Pons (tissue), 1 donor: ENCODE measurements around the gene VSTM2B.
A peak's percentile ranks its signal among the peaks of the same experiment; 100 is the strongest.
"Not testable (repeated sequence)": the region's sequence is repeated elsewhere in the genome, so short reads cannot be mapped to it uniquely, and the experiment has no call there.

Experiments used
- DNase-seq: peaks from one replicate; pipeline ENCODE4 v3.0.0-alpha.2; 2016; ENCODE audit warnings: low spot score

Gene VSTM2B

DNA sequence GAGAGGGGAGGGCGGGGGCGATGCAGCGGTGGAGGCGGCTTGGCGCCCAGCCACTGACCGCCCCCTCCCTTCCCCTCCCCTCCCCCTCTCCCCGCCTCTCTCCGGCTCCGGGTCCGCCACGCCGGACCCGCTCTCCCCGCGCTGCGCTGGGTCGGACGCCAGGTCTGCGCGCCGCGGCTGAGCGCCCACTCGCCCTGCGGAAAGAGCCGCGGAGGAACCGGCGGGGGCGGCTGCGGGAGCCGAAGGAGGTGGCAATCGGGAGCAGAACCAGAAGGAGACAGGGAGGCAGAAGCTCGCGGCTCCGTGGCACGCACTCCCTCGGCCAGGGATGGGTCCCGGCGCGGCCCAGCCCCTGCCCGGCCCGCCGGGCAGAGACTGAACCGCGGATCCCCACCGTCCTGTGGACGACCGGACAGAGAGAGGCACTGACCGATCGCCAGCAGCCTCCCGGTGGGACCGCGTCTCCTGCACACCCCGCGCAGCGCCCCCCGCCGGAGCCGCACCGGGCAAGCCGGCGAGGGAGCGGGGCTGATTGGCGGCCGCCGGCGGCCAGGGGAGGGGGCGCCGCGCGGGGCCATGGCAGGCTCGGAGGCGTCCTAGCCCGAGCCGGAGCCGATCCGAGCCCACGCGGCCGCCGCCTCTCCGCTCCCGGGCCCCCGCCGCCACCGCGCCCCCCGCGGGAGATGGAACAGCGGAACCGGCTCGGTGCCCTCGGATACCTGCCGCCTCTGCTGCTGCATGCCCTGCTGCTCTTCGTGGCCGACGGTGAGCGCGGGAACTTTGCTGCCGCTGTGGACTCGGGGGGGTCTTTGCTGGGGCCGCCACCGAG, at the start of gene VSTM2B:
Gene VSTM2B, plus strand, starts transcription at position 94 of the 829 bp plus-strand sequence. Its CDS starts 590 bp downstream, at position 684.
- DNase-seq: no peak

DNA sequence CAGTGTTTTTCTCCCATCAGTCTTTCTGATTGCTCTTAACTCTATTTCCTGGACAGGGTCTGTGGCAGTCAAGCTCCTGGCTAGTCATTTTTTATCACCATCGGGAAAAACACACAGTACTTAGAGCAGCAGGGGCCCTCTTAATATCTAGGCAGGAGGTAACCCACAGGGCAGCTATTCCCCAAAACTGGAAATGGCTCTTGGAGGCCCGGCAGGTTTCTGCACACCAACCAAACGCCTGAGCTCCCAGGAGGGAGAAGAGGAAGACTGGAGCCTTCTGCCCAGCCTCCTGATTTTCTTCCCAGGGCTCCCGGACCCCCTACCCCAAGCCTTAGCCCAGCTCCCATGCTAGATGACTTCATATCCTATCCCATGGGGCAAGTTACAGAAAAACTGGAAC, 49.3 kb upstream of the VSTM2B start:
- no peak for DNase-seq

DNA sequence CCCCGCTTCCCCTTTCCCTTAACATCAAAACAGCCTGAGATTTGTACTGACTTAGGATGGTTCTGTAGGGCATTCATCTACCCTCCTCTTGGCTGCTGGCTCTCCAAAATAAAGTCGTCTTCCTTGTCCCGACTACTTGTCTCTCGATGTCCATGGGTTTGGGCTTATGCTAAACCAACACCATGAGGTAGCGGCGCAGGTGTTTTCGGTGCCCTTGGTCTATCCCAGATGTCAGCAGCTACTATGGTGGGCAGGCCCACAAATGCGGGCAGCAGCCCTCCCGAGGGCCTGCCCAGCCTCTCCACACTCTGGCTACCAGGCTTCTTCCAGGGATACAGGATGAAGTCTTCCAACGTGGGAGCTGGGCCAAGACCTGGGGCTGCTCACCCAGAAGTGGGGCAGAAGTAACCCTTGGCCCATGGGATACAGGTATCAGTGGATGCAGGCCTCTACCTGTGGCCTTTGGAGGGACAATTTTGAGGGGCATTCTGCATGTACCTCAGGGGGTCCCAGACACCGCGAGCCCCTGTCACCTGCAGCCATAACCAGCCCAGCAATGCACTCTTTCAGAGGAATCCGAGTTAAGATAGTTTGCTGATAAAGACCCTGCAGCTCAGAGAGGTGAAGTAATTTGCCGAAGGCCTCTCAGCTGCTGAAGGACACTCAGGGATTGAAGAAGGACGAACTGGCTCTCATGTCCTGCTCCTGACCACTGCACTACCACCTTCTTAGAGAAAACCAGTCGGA, 47.8 kb upstream of the VSTM2B start:
- no peak for DNase-seq

DNA sequence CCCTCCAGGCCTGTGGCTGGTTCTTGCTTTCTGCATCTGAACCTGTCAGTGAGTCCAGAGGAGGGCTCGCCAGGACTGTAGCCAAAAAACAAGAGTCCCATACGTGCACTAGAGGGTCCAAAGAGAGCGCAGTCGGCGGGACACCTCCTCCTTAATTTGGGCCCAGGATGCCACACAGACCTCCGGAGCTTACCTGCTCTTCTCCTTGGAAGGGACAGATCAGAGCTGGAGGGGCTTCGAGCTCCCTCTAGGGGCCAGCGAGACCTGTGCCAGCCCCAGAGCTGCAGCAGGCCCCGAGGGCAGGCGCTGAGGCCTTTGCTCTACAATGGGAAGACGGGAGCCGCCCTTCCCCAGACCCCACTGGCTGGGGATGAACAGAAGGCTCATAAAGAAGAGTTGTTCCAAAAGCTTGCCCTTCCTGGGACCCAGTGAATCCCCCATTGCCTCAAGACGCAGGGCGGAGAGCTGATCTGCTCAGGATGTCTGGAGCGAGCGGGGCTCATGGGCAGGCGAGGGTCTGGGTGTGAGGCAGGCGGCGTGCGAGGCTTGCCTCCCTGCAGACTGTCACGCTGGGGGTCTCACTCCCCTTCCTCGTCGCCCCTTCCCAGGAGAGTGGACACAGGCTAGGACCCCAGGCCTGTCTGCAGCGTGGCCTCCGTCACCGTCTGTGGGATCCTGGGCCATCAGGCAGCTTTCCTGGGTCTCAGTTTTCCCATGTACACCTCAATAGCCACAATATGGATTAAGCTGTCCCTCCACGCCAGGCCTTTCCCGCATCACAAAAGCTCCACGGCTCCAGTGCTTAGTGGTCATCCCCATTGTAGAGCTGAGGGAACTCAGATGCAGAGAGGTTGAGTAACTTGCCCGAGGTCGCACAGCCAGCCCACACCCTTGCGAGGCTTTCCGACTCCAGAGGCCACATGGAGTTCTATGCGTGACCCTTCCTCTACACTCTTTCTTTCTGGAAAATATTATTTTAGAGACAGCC, 46.9 kb upstream of the VSTM2B start:
- peak; percentile 47 for DNase-seq

DNA sequence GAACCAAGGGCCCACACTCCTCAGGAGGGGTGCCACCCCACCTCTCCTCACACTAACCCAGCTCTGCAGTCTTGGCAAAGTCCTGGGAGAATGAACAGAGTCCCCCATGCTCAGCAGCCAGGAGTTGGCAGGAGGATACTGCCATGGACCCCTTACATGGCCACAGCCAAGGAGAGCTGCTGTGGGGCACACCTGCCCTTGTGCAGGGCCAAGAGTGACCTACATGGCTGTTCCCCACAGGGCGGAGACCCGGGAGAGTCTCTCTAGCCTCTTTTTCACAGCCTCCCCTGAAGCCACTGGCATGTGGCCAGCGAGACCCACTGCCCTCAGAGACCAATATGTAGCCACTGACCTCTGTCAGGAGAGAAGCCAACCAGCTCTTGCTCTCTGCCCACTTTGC, 45.9 kb upstream of the VSTM2B start:
- DNase-seq: no peak

DNA sequence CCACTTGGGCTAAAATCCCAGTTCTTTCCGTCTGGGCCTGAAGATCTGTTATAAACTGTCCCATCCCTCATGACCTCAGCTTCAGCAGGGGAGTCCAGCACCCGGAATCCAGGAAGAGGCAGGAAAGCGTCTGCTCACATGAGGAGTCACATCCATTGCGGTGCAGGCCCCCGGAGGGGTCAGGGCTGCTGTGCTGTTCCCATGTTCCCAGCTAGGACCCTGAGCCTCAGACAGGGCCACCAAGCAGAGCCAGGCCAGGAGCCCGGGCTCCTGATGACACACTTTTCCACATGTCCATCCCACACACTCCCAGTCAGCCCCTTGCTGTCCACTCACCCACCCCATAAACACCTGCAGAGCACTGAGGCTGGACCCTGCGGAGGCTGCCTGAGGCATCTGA, 45.3 kb upstream of the VSTM2B start:
- DNase-seq: no peak

DNA sequence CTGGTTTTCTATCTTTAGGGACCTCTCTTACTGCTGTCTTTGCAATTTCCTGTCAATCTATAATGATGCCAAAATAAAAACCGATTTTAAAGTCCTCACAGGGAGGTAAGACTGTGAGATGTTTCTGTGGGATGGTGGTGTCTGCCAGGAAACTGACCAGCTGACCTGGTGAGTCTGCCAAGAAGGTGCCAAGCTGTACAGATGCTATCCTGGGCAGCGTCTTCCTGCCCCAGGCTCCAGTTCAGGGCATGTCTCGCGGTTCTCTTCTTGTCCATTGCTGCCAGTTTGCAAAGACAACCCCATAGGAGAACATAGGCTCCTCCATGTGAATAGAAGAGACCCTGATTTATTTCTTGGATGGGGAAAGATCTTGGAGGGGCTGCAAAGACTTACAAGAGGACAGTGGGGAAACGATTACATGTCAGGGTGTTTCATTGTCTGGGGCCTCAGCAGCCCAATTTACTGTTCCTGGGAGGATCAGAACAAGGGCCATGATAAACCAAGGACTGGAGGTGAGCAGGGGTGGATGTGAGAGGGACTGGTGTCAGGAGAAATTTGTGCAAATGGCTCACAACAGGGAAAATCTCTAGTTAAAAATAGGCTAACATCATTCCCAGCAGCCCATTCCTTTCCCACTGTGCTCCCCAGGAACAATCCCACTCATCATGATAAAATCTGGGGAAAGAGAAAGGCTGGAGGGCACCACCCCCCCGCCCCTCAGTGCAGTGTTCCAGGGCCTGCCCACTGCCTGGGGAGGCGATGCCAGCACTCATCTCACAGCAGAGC, 42.7 kb upstream of the VSTM2B start:
- no peak for DNase-seq

DNA sequence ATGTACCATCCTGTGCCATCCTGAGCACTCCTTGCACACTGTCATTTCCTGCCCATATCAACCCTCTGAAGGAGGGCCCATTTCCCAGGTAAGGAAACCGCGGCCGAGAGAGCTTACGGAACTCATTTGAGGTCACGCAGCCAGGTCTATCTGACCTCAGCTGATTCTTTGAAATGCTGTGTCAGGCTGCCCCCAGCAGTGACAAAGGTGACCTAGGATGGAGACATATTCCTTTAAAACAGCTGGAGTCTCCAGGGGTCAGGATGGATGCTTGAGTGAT, 42.2 kb upstream of the VSTM2B start:
- DNase-seq: no peak

DNA sequence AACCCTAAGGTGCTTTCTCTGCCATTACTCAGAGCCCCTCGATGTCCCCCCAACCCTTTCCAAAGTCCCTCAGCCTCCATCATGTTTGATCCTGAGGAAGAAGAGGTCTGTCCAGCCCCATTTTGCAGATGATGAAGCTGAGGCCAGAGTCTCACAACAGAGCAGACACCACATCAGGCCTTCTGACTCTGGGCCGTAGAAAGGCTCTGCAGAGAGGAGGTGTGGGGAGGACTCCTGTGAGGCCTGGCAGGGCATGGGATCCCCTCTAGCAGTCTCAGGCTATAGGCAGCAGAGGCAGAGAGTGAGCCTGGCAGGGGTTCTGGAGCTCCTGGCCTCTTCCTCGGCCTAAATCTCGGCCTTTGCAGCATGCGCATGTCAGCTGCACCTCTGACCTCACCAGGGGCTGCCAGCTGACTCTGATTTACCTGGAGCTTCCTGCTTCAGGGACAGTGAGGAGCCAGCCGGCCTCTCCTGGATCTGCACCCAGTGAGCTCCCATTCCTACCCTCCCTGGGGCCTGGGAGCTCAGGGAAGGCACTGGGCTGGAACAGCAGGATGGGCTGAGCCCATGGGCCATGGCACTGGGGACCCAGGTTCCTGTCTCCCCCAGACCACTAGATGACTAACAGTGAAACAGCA, 41.7 kb upstream of the VSTM2B start:
- no peak for DNase-seq

DNA sequence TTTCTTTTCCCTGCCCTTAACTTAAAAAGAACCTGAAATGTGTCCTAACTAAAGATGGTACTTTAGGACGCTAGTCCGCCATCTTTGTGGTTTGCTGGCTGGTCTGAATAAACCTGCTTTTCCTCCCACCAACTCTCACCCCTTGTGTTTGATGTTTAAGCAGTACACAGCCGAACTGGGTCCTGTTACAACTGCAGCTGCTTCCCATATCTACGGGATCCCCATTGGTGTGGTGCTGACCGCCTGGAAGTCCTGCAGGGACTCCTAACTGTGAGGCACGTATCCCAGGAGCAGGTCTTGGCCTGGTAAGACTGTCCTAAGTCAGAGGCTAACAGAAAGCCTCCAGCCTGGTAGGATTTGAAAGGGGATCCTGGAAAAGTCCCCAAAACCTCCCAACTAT, 40.9 kb upstream of the VSTM2B start:
- no peak for DNase-seq

DNA sequence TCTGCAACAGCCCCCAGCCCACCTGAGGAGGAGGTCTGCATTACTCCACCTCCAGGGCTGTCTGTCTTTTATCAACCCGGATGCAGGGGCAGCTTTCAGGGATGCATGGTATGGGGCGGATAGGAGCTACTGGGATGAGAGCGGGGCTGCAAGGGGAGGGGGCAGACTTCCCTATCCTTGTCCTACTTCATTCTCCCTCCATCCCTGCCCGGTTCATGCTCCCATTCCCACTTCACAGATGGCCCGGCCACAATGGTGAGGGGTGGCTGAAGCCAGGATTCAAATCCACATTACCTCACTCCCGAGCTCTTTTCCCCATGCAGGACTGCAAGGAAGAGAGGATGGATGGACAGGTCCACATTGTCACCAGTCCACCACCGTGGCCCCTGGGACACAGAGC, 40.5 kb upstream of the VSTM2B start:
- DNase-seq: no peak

DNA sequence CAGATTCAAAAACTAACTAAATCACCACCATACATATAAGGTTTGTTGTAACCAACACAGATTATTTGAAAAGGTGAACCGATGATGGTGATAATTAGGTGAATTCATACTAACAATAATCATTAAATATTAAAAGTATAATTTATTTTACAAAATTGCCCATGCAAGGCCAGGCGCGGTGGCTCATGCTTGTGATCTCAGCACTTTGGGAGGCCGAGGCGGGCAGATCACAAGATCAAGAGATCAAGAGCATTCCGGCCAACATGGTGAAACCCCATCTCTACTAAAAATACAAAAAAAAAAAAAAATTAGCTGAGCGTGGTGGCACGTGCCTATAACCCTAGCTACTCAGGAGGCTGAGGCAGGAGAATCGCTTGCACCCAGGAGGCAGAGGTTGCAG, 38.8 kb upstream of the VSTM2B start:
- not testable (repeated sequence) for DNase-seq

DNA sequence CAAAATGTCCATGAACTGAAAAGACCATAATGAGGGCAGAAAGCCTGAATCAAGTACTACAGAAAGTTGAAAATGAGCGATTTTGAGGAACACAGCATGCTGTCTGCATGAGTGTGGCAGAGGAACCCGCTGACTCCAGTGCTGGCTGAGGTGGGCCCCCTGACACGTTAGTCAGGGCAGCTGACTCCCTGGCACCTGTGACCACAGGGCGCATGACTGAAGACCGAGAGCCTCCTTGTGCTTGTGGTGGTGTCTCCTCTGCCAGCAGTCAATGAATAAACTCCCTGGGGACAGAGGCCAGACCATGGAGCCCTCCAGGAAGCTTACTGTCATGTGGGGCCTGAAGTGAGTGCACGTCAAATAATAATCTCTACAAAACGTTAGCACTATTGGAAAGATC, 38.4 kb upstream of the VSTM2B start:
- DNase-seq: no peak

DNA sequence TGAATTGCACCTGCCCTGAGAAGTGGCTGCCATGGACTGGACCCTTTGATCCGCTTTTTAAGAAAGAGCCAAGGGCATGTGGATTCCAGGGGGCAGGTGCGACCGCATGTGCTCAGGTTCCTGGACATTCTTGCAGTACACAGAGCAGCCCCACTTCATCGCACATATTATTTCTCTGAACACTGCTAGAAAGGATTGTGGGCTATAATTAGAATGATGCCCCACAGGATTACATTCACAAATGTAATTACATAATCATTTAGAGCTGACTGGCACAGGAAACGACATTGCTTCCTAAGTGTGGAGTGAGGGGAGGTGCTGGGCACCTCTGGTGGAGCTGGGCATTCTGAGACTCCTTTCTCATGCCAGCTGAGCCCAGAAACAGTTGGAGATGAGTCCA, 37.5 kb upstream of the VSTM2B start:
- DNase-seq: no peak

DNA sequence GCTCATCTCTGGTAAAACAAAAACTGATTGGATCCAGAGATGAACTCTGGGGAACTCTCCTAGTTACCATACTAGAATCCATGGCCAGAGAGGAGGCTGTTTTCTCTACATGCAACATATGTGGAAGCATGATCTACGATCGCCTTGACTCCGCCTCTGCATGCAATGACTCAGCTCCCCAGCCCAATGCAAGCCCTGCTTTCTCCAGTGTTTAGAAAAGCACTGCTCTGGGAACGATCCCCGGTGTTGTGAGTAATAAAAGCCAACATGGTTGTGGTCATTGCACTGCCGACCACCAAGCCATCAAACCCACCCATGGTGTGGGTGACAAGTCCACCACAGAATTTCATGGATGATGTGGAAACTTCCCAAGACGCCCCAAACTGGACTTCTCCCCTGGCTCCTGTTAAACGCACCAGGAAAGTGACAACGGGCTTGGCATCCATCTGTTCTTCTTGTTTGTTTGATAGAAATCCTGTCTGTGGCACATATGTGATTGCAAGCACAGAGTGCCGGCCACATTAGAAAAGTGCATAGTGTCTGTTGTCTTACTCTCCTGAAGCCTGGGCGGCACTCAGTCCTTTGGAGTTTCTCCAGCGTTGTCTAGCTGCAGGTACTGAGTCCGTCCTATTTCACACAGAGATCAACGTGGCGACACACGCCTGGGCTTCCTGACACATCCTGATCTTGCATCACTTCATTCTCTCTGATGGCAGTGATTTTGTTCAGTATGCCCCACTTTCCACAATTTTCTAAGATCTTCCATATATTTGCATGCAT, 36.4 kb upstream of the VSTM2B start:
- DNase-seq: no peak

DNA sequence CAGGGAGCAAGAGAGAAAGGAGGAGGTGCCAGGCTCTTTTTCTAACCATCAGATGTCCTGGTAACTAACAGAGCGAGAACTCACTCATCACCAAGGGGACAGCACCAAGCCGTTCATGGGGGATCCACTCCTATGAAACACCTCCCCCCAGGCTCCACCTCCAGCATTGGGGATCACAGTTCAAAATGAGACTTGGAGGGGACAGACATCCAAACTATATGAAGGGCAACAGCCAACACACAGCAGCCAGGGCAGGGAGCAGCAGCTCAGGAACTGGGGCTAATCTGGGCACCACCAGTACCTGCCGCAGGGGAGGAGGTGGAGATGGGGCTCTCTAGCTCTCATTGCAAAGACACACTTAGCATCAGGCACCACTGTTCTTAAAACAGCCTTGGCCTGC, 34.3 kb upstream of the VSTM2B start:
- no peak for DNase-seq

DNA sequence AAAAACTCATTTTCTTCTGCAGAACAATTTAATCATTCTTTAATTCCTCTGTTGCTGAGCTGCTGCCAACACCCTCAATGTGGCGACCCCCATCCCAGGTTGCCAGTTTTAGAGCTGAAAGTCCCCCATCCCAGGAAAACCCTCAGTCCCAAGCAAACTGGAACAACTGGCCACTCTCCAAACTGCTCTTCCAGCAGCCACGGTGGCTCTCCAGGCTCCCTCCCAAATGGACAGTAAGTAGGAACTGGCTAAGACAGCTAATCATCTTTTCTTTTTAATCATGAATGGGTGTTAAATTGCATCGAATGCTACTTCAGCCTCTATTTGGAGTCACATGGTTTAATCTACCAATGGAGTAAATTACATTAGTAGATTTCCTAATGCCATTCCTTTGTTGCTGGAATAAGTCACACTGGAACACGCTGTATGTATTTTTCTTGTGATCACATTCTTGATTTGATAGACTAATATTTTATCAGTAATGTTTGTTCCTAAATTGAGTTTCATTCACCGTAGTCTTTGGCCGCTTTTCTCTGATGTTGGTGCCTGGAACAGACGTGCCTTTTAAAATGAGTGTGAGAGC, 33.7 kb upstream of the VSTM2B start:
- peak; percentile 63 for DNase-seq

DNA sequence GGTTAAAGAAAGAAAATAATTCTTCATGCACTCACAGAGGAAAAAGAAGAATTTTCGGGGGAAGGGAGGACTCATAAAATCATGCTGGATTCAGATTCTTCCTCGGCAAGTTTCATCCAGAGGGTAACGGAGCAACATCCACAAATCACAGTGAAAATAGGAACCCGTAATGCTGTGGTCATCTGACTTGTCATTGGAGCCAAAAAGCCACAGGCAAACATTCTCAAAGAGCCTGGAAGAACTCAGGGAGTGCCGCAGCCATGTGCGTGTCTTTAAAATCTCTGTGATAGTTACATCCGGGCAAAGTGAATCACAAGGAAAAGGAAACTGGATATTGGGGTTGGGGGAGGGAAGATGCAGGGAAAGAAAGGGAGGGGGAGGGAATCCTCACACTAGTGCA, 33.0 kb upstream of the VSTM2B start:
- DNase-seq: peak; percentile 85

DNA sequence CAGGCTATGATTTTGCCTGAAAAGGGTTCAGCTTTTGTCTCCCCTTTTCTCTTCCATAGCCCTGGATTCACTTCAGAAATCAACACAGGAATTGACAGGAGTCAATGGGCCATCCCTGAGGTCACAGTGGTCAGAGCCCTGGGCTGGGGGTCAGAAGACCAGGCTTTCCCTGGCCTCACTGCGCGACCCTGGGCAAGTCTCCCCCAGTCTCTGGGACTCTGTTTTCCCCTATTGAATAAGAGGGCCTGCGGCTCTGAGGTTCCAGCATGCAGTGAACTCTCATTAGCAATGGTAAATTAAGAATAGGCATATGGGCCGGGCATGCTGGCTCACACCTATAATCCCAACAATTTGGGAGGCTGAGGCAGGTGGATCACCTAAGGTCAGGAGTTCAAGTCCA, 30.7 kb upstream of the VSTM2B start:
- no peak for DNase-seq

DNA sequence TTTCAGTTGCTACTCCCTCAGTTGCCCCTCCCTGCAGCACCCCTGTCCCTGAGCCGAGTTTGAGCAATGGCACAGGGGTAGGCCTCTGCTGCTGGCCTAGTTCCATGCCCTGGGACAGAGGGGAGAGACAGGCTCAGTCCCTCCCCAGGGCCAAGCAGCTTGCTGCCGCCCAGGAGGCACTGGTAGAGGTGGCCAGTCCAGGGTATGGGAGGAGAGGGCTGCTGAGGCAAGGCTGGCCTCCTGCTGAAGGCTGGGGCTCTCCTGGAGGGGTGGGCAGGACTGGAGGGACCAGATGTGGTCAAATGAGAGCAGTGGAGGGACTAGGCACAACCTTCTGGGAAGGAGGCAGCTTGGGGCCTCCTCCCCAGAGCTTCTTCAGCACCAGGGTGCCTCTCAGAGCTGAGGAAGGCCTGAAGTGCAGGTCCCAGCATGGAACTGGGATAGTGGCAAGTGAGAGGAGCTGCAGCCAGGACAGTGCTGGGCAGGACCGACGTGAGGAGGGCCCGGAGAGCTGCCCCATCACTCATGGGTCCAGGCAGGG, 29.8 kb upstream of the VSTM2B start:
- DNase-seq: no peak
